SH-SY5Y (cell line): ENCODE results near the gene FRG1.

Source experiments
- GATA2 ChIP-seq: IDR thresholded peaks from 2 replicates; pipeline ENCODE4 v1.6.1; 2011; ENCODE audit warnings: mild to moderate bottlenecking, low read depth, low read length
- GATA3 ChIP-seq: IDR thresholded peaks from 2 replicates; pipeline ENCODE4 v1.6.1; 2011; ENCODE audit warnings: low read depth, mild to moderate bottlenecking, low read length, moderate library complexity

The FRG1 gene

GRCh38 chr4:189940178-189941004, at the start of gene FRG1:
TSS of gene FRG1 (plus strand) at chr4:189940872. CDS start at chr4:189941010, 138 bp downstream.
- no peak for TF ChIP-seq GATA2
- no peak for TF ChIP-seq GATA3

- TF ChIP-seq GATA3 (no peak), GATA2 (no peak)
These were observed 43.0 kb upstream of the FRG1 start for GRCh38 chr4:189897667-189898066.

GRCh38 chr4:189912170-189912569, 28.5 kb upstream of the FRG1 start:
- TF ChIP-seq GATA3: no peak

- TF ChIP-seq GATA2 (no peak), GATA3 (no peak)
These were observed 23.3 kb upstream of the FRG1 start for GRCh38 chr4:189917161-189917891.

- TF ChIP-seq GATA2 (no peak), GATA3 (no peak)
These were observed 19.6 kb upstream of the FRG1 start for GRCh38 chr4:189921058-189921457.

GRCh38 chr4:189941005-189941450, 356 bp downstream of the FRG1 start:
- TF ChIP-seq GATA2 (no peak), GATA3 (no peak)

GRCh38 chr4:189973646-189974045, 33.0 kb downstream of the FRG1 start:
- TF ChIP-seq GATA2 (no peak), GATA3 (no peak)

GRCh38 chr4:189974056-189974455, 33.4 kb downstream of the FRG1 start:
- no peak for TF ChIP-seq GATA3
- TF ChIP-seq GATA2: no peak

- TF ChIP-seq GATA3 (no peak), GATA2 (no peak)
These were observed 38.8 kb downstream of the FRG1 start for GRCh38 chr4:189979196-189980047.

- no peak for TF ChIP-seq GATA3
- TF ChIP-seq GATA2: no peak
These were observed 41.3 kb downstream of the FRG1 start for GRCh38 chr4:189981970-189982369.

- no peak for TF ChIP-seq GATA2
- no peak for TF ChIP-seq GATA3
These were observed 48.3 kb downstream of the FRG1 start for GRCh38 chr4:189988877-189989431.
